Dendritic cell treated with granulocyte-macrophage colony-stimulating factor and Interleukin-4, amounts not matched to agents 40 ng/mL and 50 ng/mL, for 4 days (primary cell): ENCODE results near the gene AOPEP.
"Not testable (repeated sequence)": the region's sequence is repeated elsewhere in the genome, so short reads cannot be mapped to it uniquely, and the experiment has no call there.

Source experiments
- H3K27ac Mint-ChIP-seq: one replicate; pipeline ENCODE4 v1.8.0; 2022; ENCODE audit warnings: mild to moderate bottlenecking, mixed read lengths
- H3K27me3 Mint-ChIP-seq: one replicate; pipeline ENCODE4 v1.8.0; 2022; ENCODE audit warnings: mild to moderate bottlenecking, mixed read lengths
- H3K36me3 Mint-ChIP-seq: one replicate; pipeline ENCODE4 v1.8.0; 2022; ENCODE audit warnings: low read depth, mixed read lengths
- H3K4me1 Mint-ChIP-seq: one replicate; pipeline ENCODE4 v1.8.0; 2022; ENCODE audit warnings: low read depth, mixed read lengths
- H3K4me3 Mint-ChIP-seq: one replicate; pipeline ENCODE4 v1.8.0; 2022; ENCODE audit warnings: mild to moderate bottlenecking, moderate library complexity, mixed read lengths
- H3K9me3 Mint-ChIP-seq: one replicate; pipeline ENCODE4 v1.8.0; 2022; ENCODE audit warnings: mixed read lengths
- intact Hi-C: fragments of 100-400 bp; cut with micrococcal nuclease; formaldehyde crosslinking; loops from one replicate; pipeline ENCODE4 v1.15.0; 2022

AOPEP gene

GRCh38 chr9:95017062-95017461 lies 290.6 kb downstream of the AOPEP start:
- Mint-ChIP-seq H3K4me1 (no peaks in the 10 kb centered on the region), H3K36me3 (peaks cover 17% of the 10 kb centered on the region), H3K27ac (no peak overlapping the region), H3K27me3 (no peaks in the 10 kb centered on the region), H3K4me3 (no peak overlapping the region), H3K9me3 (no peaks in the 10 kb centered on the region)
- intact Hi-C loops = no loop called here

DNA sequence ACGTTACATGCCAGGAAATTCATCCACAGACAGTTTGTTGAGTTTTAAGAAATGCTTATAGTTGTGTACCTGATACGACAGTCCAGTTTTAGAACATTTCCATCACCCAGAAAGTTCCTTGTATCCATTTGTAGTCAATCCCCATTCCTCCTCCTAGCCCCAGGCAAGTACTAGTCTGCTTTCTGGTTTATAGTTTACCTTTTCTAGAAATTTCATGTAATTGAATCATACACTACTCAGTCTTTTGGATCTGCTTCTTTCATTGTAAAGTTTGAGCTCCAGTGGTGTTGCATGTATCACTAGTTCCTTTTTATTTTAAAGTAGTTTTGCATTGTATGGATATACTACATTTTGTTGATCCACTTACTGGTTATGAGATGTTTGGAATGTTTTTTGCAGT lies 291.2 kb downstream of the AOPEP start:
- Mint-ChIP-seq H3K27ac (no peak overlapping the region), H3K27me3 (no peaks in the 10 kb centered on the region), H3K4me3 (no peak overlapping the region), H3K4me1 (no peaks in the 10 kb centered on the region), H3K36me3 (peaks cover 17% of the 10 kb centered on the region), H3K9me3 (no peaks in the 10 kb centered on the region)
- intact Hi-C loops = no loop called here

GRCh38 chr9:95018099-95018936 lies 291.8 kb downstream of the AOPEP start:
- Mint-ChIP-seq H3K4me1 (no peaks in the 10 kb centered on the region), H3K27ac (no peak overlapping the region), H3K4me3 (no peak overlapping the region), H3K27me3 (no peaks in the 10 kb centered on the region), H3K9me3 (no peaks in the 10 kb centered on the region), H3K36me3 (peaks cover 17% of the 10 kb centered on the region)
- intact Hi-C loops = no loop called here

DNA sequence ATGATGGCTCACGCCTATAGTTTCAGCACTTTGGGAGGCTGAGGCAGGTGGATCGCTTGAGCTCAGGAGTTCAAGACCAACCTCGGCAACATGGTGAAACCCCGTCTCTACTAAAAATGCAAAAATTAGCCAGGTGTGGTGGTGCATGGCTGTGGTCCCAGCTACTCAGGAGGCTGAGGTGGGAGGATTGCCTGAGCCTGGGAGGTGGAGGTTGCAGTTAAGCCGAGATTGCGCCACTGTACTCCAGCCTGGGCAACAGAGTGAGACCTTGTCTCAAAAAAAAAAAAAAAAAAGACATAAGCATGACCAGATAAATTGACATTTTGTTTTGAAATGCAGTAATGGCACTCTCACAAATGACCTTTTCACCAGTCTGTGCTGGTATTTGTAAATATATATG lies 294.1 kb downstream of the AOPEP start:
- H3K27me3 Mint-ChIP-seq, H3K4me3 Mint-ChIP-seq, H3K9me3 Mint-ChIP-seq, H3K27ac Mint-ChIP-seq, H3K4me1 Mint-ChIP-seq, intact Hi-C loops: not testable (repeated sequence)
- peaks cover 17% of the 10 kb centered on the region for H3K36me3 Mint-ChIP-seq

GRCh38 chr9:95021166-95021886 lies 294.8 kb downstream of the AOPEP start:
- no peak overlapping the region for H3K27ac Mint-ChIP-seq
- peaks cover 12% of the 10 kb centered on the region for H3K36me3 Mint-ChIP-seq
- H3K4me1 Mint-ChIP-seq = no peaks in the 10 kb centered on the region
- no peaks in the 10 kb centered on the region for H3K27me3 Mint-ChIP-seq
- H3K4me3 Mint-ChIP-seq = no peak overlapping the region
- H3K9me3 Mint-ChIP-seq = no peaks in the 10 kb centered on the region
- intact Hi-C loops = no loop called here

DNA sequence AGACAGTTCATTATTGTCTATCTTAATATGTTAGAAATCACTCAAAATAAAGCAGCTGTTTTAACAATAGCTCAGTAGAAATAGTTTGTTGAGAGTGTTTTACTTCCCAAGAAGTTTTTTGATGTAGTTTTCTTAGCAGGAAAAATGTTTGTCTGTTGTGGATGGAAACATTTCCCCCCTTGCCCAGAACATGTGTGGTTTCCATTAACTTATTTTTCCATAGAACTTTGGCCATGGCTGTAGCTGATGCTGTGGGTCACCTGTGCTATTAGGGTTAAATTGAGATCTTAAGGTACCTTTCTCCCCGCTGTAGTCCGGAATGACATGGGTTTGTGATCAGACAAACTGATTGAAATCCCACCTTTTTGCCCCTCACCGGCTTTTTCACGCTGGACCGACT lies 296.2 kb downstream of the AOPEP start:
- intact Hi-C loops = no loop called here
- no peak overlapping the region for H3K27ac Mint-ChIP-seq
- no peaks in the 10 kb centered on the region for H3K27me3 Mint-ChIP-seq
- no peak overlapping the region for H3K4me3 Mint-ChIP-seq
- no peaks in the 10 kb centered on the region for H3K4me1 Mint-ChIP-seq
- H3K36me3 Mint-ChIP-seq = peaks cover 12% of the 10 kb centered on the region
- H3K9me3 Mint-ChIP-seq = no peaks in the 10 kb centered on the region

DNA sequence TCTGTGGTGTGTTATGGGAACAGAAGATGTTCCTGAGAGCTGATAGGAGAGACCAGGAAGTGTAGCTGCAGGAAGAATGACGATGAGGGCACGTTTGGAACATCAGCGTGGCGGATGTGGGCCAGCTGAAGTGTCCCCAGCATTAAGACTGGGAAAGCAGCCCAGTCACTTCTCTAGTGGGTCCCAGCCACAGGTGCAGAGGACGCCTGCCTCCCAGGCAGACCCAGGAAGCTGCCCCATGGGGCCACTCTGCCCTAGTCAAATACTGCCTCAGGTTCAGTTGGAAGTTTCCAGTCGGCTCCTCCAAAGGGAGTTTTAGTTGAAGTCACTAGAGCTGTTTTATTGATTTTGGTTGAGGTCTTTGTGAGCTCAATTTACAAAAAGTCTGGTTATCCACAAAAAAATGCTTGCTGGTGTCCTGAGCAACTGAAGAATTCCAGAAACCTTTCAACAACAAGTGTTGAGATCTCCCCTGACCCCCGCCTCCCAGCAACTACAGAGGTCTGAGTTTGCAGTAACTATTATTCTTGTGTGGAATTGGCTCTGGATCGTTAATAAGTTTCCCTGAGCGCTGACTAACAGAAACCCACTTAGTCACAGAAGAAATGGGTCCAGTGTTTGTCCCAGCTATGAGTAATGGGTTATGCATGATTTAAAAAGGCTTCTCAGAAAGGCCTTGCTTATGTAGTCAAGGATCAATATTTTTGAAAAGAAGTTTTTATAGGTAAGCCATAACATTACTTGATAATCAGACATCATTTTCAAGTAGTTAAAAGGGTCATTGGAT lies 296.9 kb downstream of the AOPEP start:
- Mint-ChIP-seq H3K27ac (no peak overlapping the region), H3K27me3 (no peaks in the 10 kb centered on the region), H3K36me3 (peaks cover 12% of the 10 kb centered on the region), H3K4me1 (no peaks in the 10 kb centered on the region), H3K4me3 (no peak overlapping the region), H3K9me3 (no peaks in the 10 kb centered on the region)
- intact Hi-C loops = no loop called here

DNA sequence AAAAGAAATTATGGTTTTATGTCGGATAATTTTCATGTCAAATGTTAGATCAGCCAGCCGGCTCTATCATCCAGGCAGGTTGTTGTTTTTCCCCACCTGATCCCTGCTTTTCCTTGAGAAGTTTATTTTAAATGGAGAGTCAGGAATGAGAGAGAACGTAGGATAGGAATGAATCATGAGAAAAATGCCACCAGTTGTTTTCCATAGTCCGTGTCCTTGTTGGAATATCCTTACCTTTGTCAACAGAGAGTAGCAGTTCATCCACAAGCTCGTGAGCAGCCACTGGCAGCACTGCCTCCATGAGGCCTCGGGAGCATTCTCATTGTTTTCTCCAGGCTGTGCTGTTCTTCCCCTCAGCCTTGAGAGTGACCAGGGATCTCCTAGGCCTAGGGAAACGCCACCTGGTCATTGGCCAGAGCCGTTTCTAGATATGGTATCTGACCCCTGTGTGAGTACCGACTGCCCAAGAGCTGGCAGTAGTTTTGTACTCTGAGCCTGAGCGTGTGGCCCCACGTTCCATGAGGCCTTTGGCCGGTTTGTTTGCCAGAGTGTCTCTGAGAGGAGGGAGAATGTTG lies 297.7 kb downstream of the AOPEP start:
- Mint-ChIP-seq H3K4me3 (no peak overlapping the region), H3K9me3 (no peaks in the 10 kb centered on the region), H3K27ac (no peak overlapping the region), H3K4me1 (no peaks in the 10 kb centered on the region), H3K36me3 (peaks cover 12% of the 10 kb centered on the region), H3K27me3 (no peaks in the 10 kb centered on the region)
- intact Hi-C loops = no loop called here

DNA sequence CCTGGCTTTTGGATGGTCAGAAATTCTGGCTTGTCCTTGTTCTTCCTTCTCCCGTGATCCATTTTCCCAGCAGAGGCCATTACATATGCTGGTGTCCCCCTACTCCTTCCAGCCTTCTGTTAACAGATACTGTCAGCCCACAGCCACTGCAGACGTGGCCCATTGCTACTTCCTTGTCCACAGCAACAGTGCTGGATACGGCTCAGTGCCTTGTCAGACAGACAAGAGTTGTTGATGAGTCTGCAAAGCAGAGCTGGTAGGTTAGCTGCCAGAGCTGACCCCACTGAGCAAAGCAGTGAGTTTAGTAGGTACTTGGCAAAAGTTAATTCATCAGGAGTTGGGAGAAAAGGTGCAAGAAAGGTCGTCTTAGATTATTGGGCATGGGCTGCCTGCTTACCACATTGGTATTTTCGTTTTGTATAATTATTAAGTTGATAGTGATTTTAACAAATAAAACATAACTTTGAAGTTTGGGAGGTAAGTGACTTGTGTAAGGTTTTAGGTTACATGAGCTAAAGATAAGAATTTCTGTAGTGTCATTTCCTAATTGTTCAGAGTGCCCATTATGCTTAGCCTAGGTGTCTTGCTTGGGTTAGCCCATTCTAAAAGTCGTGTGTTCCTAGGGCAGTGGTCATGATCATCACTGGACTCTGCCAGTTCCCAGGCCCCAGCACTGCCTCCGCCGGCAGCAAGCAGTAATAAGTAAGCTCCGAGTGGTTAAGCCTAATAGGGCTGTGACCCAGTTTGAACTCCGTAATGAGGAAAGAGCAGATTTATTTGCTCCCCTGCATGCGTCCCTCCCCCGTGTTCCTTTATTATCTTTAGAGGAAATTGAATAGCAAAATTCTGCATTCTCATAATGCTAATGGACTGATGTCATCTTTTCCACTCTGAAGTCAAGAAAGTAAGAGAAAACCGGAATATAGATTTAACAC lies 299.0 kb downstream of the AOPEP start:
- H3K4me3 Mint-ChIP-seq = no peak overlapping the region
- no peaks in the 10 kb centered on the region for H3K27me3 Mint-ChIP-seq
- intact Hi-C loops = no loop called here
- H3K27ac Mint-ChIP-seq = no peak overlapping the region
- no peaks in the 10 kb centered on the region for H3K4me1 Mint-ChIP-seq
- no peaks in the 10 kb centered on the region for H3K9me3 Mint-ChIP-seq
- peaks cover 6% of the 10 kb centered on the region for H3K36me3 Mint-ChIP-seq

- no peaks in the 10 kb centered on the region for H3K4me1 Mint-ChIP-seq
- H3K27me3 Mint-ChIP-seq = no peaks in the 10 kb centered on the region
- intact Hi-C loops = no loop called here
- H3K4me3 Mint-ChIP-seq = no peak overlapping the region
- peaks cover 6% of the 10 kb centered on the region for H3K36me3 Mint-ChIP-seq
- H3K9me3 Mint-ChIP-seq = no peaks in the 10 kb centered on the region
- H3K27ac Mint-ChIP-seq = no peak overlapping the region
Observed at GRCh38 chr9:95026148-95026524, 299.6 kb downstream of the AOPEP start.

DNA sequence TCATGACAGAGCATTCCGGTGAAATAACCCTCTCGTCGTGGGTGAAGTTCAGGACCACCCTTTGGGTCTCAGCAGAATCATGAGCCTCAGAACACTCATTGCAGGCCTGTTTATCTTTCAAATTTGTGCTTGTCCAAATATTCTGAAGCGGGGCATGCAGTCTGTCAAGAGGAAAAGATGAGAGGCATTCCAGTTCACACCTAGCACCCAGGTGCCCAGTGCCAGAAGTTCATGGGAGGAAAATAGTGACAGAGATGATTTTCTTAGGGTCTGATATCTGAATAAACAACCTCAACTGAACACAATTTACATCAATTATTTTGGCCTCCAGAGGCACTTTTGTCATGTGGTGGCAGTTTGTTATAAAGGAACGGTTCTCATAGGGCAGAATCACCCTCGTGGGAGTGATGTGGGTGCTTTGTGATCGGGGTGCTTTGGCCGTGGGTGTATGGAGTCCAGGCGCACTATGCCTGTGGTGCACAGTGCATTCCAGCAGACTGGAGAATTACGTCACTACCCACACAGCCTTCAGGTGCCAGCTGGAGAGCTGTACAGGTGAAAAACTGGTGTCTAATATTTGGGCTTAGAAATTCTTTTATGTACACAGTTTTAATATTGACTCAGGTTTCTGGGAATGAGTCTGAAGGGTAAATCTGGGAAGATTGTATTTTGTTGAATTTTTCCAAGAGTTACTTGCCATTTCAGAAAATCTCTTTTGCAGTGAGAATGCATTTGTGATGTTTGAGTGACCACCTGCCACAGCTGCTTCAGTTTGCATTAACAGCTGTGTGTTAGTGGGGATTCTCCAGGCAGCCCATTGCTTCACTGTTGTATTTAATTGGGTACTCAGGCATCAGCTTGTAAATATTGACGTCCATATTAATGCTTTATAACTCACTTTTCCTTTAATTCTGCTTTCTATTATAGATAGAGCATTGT lies 301.7 kb downstream of the AOPEP start:
- Mint-ChIP-seq H3K27ac (no peak overlapping the region), H3K36me3 (no peaks in the 10 kb centered on the region), H3K9me3 (no peaks in the 10 kb centered on the region), H3K4me3 (no peak overlapping the region), H3K4me1 (no peaks in the 10 kb centered on the region), H3K27me3 (no peaks in the 10 kb centered on the region)
- intact Hi-C loops = no loop called here

DNA sequence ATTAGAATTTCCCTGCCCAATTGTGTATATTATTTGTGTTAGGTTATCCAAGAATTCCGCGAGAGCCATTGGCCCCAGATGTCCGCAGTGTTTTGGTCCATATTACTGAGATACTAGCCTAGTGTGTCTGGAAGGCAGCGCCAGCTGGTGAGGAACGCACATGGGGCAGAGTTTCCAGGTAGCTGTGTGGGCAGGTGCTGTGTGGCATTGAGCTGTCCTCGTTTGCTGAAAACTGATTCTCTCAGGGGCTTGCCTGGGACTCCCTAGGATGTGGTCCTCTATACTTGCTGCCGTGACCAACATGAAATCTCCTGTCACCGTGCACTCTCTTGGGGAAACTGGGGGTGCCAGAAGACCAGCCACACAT lies 302.3 kb downstream of the AOPEP start:
- no peaks in the 10 kb centered on the region for H3K36me3 Mint-ChIP-seq
- no peak overlapping the region for H3K4me3 Mint-ChIP-seq
- intact Hi-C loops = no loop called here
- H3K27me3 Mint-ChIP-seq = no peaks in the 10 kb centered on the region
- H3K27ac Mint-ChIP-seq = no peak overlapping the region
- no peaks in the 10 kb centered on the region for H3K9me3 Mint-ChIP-seq
- H3K4me1 Mint-ChIP-seq = no peaks in the 10 kb centered on the region
